NCI-H510A treated with DMSO at 0.1 percent for 48 hours (cell line): ENCODE results near the gene SAA4.
"Not testable (repeated sequence)": the region's sequence is repeated elsewhere in the genome, so short reads cannot be mapped to it uniquely, and the experiment has no call there.

Source experiments
- DNase-seq: peaks from one replicate; lab custom pipeline; 2025; lab: John Stamatoyannopoulos, UW

Gene SAA4, protein sequence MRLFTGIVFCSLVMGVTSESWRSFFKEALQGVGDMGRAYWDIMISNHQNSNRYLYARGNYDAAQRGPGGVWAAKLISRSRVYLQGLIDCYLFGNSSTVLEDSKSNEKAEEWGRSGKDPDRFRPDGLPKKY

DNA sequence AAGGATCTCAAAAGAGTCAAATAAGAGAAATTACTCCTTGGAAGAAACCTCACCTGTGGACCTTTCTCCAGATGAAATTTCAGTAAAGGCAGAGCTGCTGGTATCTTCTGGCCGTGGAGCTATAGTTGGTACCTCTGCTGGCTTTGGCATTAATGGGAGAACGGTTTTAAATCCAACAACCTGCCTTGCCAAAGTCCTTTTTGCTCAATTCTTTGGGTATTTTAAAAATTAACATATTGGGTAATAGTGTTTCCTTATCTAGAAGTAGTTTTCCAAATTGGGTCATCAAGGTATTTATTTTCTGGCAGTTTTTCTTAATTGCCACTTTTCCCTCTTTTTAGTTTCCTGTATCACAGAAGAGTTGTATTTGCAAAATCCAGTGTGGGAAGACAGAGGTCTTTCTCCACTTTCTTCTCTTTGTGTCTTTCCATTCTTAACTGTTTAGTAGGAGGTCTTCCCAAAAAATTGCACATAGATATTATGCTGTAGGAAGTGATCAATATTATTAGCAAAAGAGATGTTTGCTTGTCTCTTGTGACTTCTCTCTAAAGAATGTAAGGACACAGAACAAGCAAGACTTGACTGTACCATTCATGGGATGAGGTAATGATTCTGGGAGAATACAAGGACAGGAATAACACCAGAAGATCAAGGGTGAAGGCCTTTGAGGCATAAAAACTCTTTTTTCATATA lies at the start of gene SAA4:
Gene SAA4, minus strand, starts transcription at position 139 of the 693 bp plus-strand sequence. CDS start 876 bp downstream, outside the sequence.
- no peak for DNase-seq

DNA sequence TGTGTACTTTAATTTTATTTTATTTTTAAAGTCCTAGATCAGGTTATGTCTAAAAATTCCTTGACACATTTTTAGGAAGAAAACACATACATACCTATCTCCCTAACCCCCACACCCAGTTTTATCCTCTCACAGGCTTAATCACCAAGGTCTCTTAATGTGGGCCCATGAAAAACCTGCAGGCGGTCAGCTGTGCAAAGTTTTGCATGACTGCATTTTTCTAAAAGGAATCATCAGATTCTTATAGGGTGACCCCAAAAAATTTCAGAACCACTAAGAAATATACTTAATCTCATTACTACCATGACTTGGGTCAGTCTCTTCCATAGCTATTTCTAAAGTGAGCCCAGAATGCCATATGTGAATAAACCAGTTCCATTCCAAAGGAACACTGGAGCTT lies 49.2 kb upstream of the SAA4 start:
- no peak for DNase-seq

DNA sequence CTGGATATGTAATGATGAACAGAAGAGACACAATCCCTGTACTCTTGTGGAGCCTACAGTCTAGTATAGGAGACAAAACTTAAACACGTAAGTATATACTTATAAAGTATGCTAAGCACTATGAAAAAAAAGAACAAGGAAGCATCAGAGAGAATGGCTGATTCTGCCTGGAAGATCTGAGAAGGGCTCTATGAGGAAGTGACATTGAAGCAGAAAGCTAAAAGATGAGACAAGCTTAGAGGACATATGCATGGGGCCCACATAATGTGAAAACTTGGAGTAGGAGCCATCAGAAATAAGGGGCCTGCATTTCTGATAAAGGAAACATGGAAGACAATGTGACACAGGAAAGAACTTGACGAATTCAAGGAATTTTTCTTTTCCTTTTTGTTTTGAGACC lies 46.0 kb upstream of the SAA4 start:
- DNase-seq, result no peak

DNA sequence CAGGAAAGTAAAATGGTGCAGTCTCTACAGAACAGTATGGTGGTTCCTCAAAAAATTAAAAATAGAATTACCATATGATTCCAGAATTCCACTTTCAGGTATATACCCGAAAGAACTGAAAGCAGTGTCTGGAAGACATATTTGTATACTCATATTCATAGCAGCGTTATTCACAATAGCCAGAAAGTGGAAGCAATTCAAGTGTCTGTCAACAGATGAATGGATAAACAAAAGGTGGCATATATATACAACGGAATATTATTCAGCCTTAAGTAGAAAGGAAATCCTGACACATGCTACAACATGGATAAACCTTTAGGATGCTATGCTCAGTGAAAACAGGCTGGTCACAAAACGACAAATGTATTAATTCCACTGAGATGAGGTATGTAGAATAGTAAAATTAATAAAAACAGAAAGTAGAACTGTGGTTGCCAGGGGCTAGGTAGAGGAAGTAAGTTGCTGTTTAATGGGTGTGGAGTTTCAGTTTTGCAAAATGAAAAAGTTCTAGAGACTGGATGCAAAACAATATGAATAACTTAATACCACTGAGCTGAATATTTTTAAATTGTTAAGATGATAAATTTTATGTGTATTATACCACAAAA lies 43.9 kb upstream of the SAA4 start:
- DNase-seq, result no peak

DNA sequence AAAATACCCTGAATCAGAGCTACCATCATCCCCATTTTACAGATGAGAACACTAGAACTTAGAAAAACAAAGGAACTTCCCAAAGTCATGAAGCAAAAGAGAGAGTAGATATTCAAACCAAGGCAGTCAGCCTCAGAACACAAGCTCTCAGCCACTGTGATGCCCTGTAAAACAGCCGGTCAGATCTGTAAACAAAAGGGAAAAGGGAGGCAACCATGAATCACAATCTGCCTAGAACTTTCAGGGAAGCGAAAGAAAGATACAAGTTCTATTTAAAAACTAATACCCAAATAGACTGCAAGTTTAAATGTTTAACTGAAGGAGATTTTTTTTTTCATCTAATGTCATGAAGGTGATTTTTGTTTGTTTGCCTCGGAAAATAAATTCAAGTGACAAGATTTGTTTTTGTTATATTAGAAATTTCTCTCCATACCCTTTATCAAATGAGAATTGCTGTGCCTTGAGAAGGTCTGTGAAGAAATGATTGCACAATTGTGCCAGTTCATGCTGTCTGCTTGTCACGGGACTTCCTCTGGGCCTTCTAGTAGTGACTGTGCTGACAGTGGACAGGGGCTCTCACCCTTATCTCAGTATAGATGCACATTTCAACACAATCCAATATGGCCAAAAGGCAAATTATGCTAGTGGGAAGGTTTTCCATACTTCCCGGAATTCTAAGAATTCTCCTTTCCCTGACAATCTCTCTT lies 41.1 kb upstream of the SAA4 start:
- DNase-seq, result no peak

DNA sequence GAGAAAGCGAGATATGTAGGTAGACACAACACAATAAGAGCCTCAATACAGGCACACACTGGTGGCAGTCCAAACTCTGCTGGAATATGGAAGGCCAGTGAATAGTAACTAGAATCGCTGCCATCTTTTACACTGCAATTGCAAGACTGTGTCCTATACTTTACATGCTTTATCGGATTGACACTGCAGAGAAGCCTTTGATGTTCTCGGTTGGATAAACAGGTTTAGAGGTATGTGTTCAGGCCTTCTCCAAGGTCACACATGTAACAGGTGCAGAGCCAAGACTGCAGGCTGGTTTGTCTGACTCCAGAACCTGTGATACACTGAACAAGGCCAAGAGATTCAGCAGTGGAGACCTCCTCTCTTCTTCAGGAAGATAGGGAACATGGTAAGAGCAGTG lies 34.6 kb upstream of the SAA4 start:
- DNase-seq, result no peak

DNA sequence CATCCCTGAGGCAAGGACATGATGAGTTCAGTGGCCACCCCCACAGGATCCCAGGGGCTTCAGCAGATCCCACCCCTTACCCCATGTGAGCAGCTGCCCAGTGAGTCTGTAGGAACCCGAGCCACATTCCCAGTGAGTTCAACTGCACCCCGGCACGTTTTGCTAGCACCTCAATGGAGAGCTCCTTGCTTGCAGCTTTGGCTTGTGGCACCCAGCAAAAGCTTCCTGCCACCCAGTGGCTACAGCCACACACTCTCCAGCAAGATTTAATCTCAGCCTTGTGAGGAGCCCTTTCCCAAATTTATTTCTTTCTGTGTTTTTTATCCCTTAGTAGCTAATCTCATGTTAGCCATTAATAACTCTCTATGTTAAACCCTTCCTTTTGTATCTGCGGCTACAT lies 33.5 kb upstream of the SAA4 start:
- DNase-seq, result no peak

DNA sequence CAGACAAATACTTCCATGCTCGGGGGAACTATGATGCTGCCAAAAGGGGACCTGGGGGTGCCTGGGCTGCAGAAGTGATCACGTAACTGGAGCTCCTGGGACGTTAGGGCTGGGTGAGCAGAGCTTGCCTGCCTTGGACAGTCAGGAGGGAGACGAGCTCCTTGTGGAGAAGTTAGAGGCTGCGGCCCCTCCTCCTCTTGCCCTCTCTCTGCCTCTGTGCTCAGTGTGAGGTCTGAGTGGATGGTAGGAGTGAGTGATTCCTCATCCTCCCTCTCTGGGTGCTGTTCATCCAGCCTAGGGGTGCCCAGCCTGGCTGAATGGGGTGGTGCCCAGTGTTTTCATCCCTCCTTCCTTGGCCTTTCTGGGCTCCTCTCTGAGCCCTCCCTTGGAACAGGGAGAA lies 32.6 kb upstream of the SAA4 start:
- DNase-seq, result not testable (repeated sequence)

DNA sequence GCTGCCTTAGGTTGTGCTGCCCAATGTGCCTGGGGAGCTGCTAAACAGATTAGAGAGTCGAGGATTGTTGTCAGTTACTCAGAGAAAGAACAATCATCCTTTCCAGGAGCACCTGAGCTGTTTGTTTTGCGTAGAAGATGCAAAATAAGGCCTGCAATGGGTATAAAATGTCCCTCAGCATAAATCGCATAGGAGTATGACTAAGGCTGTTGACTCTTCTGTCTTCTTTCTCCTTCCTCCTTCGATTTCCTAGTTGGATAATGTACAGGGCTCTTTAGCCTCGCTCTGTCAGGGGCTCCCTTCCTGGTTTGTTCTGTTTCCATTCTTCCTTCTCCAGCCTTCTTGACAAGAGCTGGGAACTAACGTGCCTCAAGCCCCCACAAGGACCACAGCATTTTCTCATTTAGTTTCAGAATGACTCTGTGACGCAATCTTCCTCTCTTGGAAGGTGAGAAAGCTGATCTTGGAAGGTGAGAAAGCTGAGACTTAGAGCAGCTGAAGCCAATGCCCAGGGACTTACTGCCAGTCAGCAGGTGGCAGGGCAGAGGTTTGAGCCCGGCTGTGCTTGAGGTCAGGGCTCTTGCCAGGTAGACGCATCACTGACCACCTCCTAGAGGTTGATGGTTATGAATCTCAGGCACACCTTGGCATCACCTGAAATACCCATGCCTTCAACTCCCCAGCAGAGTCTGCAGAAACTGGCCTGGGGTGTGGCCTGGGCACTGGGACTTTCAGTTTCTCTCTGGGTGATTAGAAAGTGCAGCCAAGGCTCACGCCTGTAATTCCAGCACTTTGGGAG lies 30.9 kb upstream of the SAA4 start:
- DNase-seq, result not testable (repeated sequence)

DNA sequence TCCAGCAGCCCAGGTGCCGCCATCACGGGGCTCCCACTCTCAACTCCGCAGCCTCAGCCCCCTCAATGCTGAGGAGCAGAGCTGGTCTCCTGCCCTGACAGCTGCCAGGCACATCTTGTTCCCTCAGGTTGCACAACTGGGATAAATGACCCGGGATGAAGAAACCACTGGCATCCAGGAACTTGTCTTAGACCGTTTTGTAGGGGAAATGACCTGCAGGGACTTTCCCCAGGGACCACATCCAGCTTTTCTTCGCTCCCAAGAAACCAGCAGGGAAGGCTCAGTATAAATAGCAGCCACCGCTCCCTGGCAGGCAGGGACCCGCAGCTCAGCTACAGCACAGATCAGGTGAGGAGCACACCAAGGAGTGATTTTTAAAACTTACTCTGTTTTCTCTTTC lies 29.3 kb upstream of the SAA4 start, which contains the start of gene SAA1:
Gene SAA1, plus strand, starts transcription at position 316 of the 400 bp plus-strand sequence. CDS start 624 bp downstream, outside the sequence.
- DNase-seq, result no peak

DNA sequence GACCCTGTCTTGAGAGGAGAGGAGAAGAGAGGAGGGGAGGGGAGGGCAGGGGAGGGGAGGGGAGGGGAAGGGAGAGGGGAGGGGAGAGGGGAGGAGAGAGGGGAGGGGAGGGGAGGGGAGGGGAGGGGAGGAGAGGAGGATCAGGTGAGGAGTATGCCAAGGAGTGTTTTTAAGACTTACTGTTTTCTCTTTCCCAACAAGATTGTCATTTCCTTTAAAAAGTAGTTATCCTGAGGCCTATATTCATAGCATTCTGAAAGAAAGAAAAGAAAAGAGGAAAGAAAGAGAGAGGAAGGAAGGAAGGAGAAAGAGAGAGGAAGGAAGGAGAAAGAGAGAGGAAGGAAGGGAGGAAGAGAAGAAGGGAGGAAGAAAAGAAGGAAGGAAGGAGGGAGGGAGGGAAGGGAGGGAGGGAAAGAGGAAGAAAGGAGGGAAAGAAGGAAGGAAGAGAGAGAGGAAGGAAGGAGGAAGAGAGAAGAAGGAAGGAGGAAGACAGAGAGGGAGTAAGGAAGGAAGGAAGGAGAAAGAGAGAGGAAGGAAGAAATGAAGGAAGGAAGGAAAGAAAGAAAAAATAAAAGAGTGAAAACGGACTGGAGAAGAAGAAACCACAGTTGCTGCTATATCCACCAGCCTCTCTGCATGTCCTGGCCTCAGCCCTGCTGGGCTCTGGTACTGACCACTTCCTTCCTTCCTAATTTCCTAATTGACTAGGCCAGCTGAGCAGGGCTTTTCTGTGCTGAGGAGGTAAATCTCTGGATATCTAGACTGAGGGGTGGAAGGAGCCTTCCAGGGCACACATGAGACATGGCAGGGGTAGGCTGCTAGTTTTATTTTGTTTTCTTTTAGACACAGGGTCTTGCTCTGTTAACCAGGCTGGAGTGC lies 28.3 kb upstream of the SAA4 start:
- DNase-seq, result no peak

DNA sequence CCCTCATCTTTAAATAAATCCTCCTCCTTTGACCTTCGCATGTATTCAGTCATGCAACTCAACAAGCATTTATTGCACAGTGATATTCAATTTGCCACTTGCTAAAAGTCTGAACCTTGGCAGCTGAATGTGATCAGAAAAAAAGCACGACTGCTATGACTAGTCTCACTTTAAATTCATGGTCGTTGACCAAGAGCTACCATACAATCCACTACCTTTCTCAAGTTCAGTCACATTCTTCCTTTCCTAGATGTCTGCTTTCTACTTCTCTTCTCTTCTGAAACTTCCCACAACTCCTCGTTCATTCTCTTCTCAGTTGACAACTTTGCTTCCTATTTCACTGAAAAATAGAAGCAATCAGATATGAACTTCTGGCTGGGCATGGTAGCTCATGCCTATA lies 27.4 kb upstream of the SAA4 start:
- DNase-seq, result no peak

DNA sequence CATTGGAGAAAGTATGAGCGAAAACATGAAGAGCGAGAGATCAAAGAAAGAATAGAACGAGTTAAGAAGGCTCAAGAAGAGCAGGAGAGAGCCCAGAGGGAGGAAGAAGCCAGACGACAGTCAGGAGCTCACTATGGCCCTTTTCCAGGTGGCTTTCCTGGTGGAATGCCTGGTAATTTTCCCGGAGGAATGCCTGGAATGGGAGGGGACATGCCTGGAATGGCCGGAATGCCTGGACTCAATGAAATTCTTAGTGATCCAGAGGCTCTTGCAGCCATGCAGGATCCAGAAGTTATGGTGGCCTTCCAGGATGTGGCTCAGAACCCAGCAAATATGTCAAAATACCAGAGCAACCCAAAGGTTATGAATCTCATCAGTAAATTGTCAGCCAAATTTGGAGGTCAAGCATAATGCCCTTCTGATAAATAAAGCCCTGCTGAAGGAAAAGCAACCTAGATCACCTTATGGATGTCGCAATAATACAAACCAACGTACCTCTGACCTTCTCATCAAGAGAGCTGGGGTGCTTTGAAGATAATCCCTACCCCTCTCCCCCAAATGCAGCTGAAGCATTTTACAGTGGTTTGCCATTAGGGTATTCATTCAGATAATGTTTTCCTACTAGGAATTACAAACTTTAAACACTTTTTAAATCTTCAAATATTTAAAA lies 26.2 kb upstream of the SAA4 start:
- not testable (repeated sequence) for DNase-seq

DNA sequence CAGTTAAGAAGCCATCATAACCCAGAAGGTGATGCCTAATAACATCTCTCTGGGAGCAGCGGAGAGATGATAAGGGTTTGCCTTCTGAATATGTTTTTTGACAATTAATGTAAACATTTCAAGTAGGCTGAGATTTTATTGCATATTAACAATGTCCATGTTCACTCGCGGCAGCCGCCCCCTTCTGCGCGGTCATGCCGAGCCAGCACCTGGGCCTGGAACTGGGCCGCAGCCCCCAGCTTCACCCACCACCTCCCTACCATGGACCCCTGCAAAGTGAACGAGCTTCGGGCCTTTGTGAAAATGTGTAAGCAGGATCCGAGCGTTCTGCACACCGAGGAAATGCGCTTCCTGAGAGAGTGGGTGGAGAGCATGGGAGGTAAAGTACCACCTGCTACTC lies 25.1 kb upstream of the SAA4 start:
- DNase-seq, result no peak

DNA sequence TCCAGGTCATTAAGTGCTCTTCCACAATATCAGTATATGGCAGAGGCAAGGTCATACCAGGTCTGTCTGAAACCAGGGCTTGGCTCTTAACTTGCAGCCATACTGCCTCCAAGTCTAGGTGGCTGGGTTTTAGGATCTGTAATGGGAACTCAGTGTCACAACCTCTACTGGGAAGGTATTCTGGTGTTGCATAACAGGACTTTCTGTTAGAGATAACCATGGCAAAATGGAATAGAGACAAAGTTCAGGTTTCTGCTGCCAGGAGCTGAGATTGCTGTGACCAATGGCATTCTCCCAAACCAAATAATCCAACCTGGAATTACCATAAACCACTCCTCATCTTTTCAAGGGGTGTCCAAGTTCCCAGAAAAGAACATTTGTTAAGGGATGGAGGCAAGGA lies 22.7 kb upstream of the SAA4 start:
- no peak for DNase-seq

DNA sequence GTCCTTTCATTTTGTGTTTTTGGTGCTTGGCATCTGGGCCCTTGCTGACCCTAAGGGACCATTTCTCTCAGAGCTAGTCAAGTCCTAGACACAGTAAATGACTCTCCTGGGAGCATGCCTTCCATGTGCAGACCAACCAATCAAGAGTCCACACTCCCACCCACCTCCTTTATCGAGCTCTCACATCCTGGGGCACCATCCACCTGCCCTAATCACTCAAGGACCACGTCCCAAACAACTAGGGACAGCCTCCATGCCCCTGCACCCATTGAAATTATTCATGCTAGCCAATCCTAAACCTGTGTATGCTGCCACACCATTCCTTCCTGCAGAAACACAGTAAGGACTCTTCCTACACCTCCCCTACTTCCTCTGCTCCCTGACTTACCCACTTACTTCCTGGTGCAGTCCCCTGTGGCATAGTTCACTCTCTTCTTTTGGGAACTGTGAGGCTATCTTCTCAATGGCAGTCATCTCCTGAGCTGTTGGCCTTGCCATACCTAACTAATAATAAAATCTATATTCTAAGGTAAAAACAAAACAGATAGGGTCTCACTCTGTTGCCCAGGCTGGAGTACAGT lies 18.3 kb upstream of the SAA4 start:
- DNase-seq, result no peak

DNA sequence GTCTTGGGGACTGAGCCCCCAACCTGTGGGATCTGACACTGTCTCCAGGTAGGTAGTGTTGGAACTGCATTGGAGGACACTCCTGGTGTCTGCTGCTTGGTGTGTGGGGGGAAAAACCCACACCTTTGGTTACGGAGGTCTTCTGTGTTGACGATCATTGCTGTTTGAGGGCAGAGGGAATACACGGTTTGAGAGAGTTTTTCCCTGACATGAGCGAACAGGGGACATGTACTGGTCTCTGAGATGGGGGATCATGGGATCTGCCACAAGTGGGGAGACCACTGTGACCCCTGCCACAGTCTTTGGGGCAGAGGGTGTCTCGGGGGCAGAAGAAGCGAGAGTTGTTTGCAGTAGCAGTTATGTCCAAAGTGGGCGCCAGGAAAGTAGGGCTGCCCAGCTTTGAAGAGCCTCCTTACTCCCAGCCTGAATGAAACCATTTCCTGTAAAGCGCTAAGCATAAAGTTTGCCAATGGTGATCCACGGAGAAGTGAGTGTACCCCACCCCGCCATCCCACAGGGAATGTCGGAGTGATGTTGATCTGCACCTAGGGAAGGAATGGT lies 17.3 kb upstream of the SAA4 start:
- DNase-seq, result no peak

DNA sequence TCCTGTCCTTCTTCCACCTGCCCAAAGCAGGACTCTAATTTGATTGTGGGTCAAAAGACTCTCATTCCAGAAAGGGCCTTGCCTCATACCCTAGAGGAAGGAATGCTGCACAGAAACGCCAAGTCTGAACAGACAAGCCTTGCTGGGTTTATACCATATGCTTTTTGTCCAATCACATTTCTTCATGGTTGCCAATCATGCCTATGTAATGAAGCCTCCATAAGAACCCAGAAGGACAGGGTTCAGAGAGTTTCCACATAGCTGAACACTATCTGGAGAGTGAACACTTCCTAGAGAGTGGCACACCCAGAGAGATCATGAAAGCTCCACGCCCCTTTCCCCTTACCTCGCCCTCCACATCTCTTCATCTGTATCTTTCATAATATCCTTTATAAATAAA lies 16.6 kb upstream of the SAA4 start:
- DNase-seq, result no peak

DNA sequence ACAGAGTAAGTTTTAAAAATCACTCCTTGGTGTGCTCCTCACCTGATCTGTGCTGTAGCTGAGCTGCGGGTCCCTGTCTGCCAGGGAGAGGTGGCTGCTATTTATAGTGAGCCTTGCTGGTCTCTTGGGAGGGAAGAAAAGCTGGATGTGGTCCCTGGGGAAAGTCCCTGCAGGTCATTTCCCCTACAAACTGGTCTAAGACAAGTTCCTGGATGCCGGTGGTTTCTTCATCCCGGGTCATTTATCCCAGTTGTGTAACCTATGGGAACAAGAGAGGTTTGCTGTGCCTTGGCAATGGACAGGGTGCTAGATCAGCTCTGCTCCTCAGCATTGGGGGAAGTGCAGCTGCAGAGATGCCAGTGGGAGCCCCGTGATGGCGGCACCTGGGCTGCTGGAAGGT lies 12.0 kb upstream of the SAA4 start, which contains the start of gene SAA2:
Gene SAA2, minus strand, starts transcription at position 108 of the 400 bp plus-strand sequence. CDS start 657 bp downstream, outside the sequence.
- no peak for DNase-seq

DNA sequence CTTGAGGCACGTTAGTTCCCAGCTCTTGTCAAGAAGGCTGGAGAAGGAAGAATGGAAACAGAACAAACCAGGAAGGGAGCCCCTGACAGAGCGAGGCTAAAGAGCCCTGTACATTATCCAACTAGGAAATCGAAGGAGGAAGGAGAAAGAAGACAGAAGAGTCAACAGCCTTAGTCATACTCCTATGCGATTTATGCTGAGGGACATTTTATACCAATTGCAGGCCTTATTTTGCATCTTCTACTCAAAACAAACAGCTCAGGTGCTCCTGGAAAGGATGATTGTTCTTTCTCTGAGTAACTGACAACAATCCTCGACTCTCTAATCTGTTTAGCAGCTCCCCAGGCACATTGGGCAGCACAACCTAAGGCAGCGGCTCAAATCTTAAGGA lies 10.6 kb upstream of the SAA4 start:
- DNase-seq, result not testable (repeated sequence)
